Activated CD4-positive, alpha-beta T cell treated with anti-CD3 and anti-CD28 coated beads, Interleukin-2, amount 50 U/mL, for 4 hours (primary cell): Measurements from ENCODE around the gene NFIC.
"Not testable (repeated sequence)": the region's sequence is repeated elsewhere in the genome, so short reads cannot be mapped to it uniquely, and the experiment has no call there.

Experiments used
- DNase-seq, 2 experiments: peaks; one replicate each; pipeline ENCODE4 v3.0.0-alpha.2; 2020

The NFIC gene

GRCh38 chr19:3401004-3401768 is 34.8 kb downstream of the NFIC start:
- no peak for DNase-seq

GRCh38 chr19:3402631-3403443 is 36.5 kb downstream of the NFIC start:
- DNase-seq, result no peak

DNA sequence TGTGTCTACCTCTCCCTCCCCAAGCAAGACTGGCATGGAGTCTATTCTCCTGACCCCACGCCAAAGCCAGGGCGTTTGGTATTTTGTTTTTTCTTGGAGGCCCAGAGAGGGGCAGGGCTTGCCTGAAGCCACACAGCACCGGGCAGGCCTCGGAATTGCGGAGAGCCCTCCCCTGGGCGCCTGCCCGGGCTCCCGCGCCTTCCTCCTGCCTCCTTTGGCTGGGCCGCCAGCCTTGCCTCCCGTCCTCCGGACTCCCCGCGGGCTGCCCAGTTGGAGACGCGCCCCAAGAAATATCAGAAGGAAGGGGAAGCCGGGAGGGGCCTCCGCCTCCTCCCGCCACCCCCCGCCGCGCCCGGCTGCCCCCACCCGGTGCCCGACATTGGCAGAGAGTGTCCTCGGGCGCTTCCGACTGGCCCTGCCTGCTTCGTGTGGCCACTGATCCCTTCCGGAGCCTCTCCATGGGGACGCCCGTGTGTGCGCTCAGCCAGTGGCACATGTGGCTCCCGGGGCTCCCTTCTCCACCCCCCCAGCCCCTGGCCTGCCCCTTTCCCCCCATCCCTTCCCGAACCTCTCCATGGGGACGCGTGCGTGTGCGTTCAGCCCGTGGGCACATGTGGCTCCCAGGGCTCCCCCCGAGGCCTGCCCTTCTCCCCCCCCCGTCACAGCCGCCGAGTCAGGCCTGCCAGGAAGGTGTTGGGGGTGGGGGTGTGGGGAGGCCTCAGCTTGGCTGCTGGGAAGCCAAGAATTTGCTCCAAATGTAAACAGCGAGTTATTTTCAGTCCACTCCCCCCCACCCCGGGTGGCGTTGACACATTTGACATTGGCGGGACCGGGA is 37.3 kb downstream of the NFIC start:
- no peak for DNase-seq

DNA sequence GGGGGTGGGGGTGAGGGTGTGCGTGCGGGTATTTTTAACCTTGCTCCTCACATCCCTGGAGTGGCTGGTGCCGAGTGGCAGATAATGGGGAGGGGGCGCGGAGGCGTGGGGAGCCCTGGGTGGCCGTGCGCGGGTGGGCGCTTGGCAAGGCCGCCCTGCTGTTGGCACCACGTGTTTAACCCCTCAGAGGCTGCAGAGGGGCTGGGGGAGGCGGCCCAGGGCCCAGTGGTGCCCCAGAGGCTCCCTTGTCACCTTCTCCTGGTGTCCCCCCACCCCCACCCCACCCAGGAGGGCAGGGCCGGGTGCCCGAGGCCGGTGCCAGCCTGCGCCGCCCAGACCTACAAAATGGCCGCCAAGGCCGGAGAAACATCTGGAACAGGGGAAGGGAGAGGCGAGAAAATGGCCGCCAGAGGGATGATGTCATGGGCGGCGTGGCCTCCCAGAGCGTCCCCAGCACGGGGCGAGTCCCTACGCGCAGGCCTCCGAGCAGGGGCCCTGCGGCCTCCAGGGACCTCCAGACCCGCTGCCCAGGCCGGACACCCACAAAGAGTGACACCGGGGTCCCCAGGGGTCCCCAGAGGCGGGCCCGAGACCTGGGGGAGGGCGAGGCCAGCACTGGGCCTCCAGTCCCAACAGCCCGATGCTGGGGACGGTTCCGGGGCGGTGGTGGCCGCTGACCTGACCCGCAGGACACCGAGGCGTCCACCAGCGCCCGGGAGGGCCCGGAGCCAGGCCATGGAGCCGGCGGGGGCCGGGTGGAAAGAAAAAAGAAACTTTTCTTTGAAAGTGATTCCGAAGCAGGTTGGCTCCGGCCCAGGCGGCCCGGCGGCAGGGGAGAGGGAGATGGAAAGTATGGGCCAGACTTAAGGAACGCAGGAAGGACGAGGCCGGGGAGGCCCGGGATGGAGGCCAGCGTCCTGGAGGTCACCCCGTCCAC is 38.2 kb downstream of the NFIC start:
- no peak for DNase-seq

- DNase-seq, result no peak
Observed at GRCh38 chr19:3405261-3405653, 38.9 kb downstream of the NFIC start.

DNA sequence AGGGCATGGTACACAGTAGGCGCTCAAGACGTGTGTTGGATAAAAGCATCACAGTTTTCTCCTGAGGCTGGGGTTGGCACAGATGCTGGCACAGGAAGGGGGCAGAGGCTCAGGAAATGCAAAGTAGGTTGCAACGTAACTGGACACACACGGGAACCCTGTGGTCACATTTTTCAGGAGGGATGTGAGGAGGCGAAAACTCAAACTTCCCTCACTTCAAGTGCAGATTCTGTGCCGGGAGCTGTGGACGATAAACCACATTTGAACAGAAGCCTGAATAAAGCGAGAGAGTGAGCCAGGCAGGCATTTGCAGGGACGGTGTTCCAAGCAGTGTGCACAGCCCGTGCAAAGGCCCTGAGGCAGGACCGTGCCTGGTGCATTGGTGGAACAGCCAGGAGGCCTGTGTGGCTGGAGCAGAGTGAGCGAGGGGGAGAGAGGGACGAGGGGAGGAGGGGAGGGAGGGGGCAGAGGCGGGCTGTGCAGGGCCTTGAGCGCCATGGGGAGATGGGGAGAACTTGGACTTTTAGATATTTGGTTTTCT is 40.3 kb downstream of the NFIC start:
- no peak for DNase-seq

DNA sequence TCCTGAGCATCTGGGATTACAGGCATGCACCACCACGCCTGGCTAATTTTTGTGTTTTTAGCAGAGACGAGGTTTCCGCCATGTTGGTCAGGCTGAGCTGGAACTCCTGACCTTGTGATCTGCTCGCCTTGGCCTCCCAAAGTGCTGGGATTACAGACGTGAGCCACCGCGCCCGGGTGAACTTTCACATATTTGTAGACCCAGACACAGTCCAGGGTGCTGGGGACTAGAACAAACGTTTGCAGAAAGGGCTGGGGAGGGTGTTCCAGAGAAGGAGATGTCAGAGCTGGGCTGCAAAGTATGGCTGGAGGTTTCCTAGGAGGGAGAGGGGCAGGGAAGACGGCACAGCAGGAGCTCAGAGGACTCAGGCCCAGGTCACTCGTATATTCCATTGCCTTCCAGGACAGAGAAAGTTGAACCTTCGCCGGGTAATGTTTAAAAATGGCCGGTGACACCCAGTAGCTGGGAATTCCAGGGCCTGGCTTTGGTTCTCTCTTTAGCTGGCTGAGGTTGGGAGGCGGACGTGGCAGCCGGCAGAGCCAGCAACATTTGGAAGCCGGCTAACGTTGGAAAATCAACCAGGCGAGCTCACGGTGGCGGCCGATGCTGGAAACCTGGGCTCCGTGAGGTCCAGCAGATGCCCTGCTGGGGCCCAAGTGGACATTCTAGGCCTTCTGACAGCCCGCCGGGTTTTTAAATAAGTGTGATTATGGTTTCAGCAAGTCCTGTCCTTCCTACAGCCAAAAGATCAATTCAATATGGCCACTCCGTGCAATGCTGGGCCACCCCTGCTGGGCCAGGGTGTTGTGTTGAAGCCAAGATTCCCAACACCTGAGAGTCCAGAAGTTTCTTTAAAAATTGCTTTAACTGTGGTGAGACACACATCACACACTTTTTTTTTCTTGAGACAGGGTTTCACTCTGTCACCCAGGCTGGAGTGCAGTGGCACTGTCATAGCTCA is 41.5 kb downstream of the NFIC start:
- DNase-seq, result no peak

- no peak for DNase-seq
Observed at GRCh38 chr19:3408996-3409345, 42.6 kb downstream of the NFIC start.

- no peak for DNase-seq
Observed at GRCh38 chr19:3409346-3410064, 43.1 kb downstream of the NFIC start.

GRCh38 chr19:3411636-3412035 is 45.3 kb downstream of the NFIC start:
- no peak for DNase-seq

- DNase-seq, result no peak
Observed at GRCh38 chr19:3412066-3412465, 45.7 kb downstream of the NFIC start.

DNA sequence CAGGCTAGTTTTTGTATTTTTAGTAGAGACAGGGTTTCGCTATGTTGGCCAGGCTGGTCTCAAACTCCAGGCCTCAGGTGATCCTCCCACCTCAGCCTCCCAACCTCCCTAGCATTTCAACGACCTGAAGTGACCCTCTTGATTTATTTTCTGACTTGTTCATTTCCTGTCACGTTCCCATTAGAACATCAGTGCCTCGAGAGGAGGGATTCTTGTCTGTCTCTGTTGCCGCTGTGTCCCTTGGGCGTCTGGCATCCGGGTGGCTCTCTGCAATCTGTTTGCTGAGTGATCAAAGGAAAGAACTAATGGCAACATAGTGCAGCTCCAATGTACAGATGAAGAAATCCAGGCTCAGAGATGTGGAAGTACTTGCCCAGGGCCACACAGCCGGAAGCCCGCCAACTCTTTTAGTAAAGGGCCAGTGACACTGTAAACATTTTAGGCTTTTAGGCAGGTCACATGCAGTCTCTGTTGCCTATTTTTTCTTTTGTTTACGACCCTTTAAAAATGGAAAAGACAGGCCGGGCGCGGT is 47.5 kb downstream of the NFIC start:
- no peak for DNase-seq

- DNase-seq, result no peak
Observed at GRCh38 chr19:3415695-3416094, 49.3 kb downstream of the NFIC start.

DNA sequence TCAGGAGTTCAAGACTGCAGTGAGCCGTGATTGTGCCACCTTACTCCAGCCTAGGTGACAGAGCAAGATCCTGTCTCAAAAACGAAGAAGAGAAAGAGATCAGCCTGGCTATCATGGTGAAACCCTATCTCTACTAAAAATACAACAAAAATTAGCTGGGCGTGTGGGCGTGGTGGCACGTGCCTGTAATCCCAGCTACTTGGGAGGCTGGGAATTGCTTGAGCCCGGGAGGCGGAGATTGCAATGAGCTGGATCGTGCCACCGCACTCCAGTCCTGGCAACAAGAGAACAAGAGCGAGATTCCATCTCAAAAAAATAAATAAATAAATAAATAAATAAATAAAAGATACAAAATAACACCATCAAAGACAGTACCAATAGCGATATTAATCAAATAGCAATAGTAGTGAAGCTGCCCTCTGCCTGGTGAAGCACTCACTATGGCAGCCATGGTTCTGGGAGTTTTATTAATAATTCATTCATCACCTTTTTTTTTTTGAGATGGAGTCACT is 53.9 kb downstream of the NFIC start:
- DNase-seq, result no peak

- no peak for DNase-seq
Observed at GRCh38 chr19:3420909-3421619, 54.7 kb downstream of the NFIC start.

GRCh38 chr19:3421656-3422055 is 55.3 kb downstream of the NFIC start:
- DNase-seq, result not testable (repeated sequence)

- DNase-seq, result no peak
Observed at GRCh38 chr19:3423183-3423829, 56.9 kb downstream of the NFIC start.

GRCh38 chr19:3426433-3426832 is 60.0 kb downstream of the NFIC start:
- no peak for DNase-seq

- not testable (repeated sequence) for DNase-seq
Observed at GRCh38 chr19:3430366-3430680, 63.9 kb downstream of the NFIC start.
